NCI-H1694 (cell line): Measurements from ENCODE around the gene FCN2.

ENCODE experiments used
- DNase-seq: peaks from one replicate; lab custom pipeline; 2025; lab: John Stamatoyannopoulos, UW

FCN2 gene

GRCh38 chr9:134869554-134870300, 10.9 kb upstream of the FCN2 start:
- no peak for DNase-seq

GRCh38 chr9:134870301-134870694, 10.3 kb upstream of the FCN2 start:
- DNase-seq = no peak

GRCh38 chr9:134870746-134871662, 9.6 kb upstream of the FCN2 start:
- DNase-seq = no peak

GRCh38 chr9:134871697-134872340, 8.8 kb upstream of the FCN2 start:
- no peak for DNase-seq

- DNase-seq = no peak
Observed at GRCh38 chr9:134872482-134873231, 8.0 kb upstream of the FCN2 start.

GRCh38 chr9:134875371-134875770, 5.2 kb upstream of the FCN2 start:
- no peak for DNase-seq

GRCh38 chr9:134877541-134877940, 3.1 kb upstream of the FCN2 start:
- DNase-seq = no peak

GRCh38 chr9:134879664-134880483, 736 bp upstream of the FCN2 start:
- no peak for DNase-seq

GRCh38 chr9:134881313-134881670, 682 bp downstream of the FCN2 start:
- DNase-seq = no peak

- DNase-seq = no peak
Observed at GRCh38 chr9:134882204-134882785, 1.7 kb downstream of the FCN2 start.

- DNase-seq = no peak
Observed at GRCh38 chr9:134883040-134883782, 2.6 kb downstream of the FCN2 start.

- no peak for DNase-seq
Observed at GRCh38 chr9:134884492-134884891, 3.9 kb downstream of the FCN2 start.

- no peak for DNase-seq
Observed at GRCh38 chr9:134885001-134885678, 4.5 kb downstream of the FCN2 start.

- no peak for DNase-seq
Observed at GRCh38 chr9:134885679-134886412, 5.2 kb downstream of the FCN2 start.

GRCh38 chr9:134886413-134886913, 5.9 kb downstream of the FCN2 start:
- no peak for DNase-seq

- DNase-seq = no peak
Observed at GRCh38 chr9:134887219-134887618, 6.6 kb downstream of the FCN2 start.

- DNase-seq = no peak
Observed at GRCh38 chr9:134887686-134888602, 7.3 kb downstream of the FCN2 start.
